Fibroblast of skin of right quadriceps (primary cell): ENCODE data around the gene CYP3A4.
"Not testable (repeated sequence)": the region's sequence is repeated elsewhere in the genome, so short reads cannot be mapped to it uniquely, and the experiment has no call there.

Experiments
- DNase-seq: peaks from one replicate; pipeline ENCODE4 v3.0.0-alpha.2; 2013

The CYP3A4 gene

DNA sequence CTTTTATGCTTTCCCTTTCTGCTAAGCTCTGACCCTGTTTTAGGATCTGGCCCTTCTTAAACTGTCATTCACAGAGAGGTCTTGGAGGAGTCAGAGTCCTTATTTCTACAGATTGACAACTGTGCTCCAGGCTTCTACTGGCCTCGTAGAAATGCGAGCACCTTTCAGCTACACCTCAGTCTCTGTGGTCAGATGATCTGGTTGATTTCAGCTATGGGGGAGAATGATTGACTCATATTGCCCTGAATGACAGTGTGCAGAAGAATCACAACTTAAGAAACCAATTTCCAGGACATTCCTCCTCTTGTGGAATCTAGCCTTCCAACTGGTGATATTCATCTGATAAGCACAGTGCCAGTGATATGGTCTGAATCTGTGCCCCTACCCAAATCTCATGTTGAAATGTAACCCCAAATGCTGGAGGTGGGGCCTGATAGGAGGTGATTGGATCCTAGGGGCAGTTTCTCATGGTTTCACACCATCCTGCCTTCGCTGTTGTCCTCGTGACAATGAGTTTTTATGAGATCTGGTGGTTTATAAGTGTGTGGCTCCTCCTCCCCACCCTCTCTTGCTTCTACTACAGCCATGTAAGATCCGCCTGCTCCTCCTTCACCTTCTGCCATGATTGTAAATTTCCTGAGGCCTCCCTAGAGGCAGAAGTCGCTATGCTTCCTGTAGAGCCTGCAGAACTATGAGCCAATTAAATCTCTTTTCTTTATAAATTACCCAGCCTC lies 35.0 kb downstream of the CYP3A4 start:
- no peak for DNase-seq

- DNase-seq, result not testable (repeated sequence)
Measured at GRCh38 chr7:99746915-99747314, 37.1 kb downstream of the CYP3A4 start.

DNA sequence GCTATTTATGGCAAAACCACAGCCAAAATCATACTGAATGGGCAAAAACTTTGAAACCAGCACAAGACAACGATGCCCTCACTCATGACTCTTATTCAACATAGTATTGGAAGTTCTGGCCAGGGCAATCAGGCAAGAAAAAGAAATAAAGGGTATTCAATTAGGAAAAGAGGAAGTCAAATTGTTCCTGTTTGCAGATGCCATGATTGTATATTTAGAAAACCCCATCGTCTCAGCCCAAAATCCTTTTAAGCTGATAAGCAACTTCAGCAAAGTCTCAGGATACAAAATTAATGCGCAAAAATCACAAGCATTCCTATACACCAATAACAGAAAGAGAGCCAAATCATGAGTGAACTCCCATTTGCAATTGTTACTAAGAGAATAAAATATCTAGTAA lies 38.6 kb downstream of the CYP3A4 start:
- DNase-seq, result not testable (repeated sequence)

DNA sequence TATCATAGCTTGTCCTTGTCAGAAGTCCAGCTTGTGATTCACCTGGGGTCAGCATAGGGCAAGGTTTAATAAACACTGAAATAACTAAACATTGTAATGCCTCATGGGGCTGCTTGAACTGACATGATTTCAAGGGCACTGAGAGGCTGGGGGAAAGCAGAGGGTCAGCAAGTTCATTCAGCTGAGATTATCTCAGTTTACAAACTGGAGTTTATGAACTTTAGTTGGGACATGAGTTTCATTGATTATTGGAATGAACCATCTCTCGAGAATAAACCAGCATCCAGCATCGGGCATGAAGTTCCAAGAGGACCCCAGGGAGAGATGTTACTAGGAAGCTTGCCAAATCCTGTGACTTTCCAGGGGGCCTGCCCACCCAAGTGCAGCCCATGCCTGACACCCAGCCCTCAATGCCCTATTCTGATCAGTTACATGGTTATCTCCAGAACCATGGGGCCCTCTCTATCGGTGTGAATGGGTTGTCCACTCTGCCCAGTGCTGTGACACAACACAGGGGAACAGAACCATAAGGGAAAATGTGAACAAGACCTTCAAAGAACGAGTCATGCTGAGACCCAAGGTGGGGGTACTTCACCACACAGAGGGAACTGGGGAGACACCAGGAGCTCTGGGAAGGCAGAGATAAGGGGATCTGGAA lies 41.1 kb downstream of the CYP3A4 start:
- DNase-seq, result no peak

DNA sequence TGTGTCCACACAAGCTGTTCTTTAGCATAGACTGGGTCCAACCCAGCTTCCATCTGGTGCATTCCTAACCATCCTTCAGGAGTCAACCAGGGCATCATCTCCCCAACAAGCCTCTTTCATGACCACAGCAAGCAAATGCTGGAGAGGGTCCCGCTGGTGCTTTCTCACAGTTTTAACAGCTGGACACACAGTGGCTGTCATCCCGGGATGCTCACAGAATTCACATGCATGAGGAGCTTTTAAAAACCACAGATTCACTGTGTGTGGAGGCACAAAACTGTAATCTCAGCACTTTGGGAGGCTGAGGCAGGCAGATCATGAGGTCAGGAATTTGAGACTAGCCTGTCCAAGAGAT lies 42.6 kb downstream of the CYP3A4 start:
- DNase-seq, result no peak

- peak; percentile 37 for DNase-seq
Measured at GRCh38 chr7:99740573-99741440, 43.2 kb downstream of the CYP3A4 start.

- DNase-seq, result no peak
Measured at GRCh38 chr7:99739699-99740572, 44.0 kb downstream of the CYP3A4 start.

DNA sequence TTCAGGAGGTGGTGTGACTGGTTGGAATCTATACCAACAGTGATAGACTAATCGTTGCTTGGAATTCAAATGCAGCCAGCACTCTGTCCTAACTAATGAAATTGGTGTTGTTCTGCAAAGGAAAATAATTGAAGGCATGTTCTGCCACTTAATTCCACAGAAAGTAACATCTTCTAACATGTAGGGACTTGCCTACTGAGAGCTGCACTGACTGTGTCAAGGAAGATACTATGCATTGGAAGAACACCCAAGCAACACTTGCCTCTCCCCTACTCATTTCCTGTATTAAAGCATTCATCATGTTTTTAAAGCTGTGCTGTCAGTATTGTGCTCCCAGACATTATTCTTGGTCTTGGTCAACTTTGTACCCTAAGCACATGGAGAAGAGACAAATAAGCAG lies 46.3 kb downstream of the CYP3A4 start:
- peak; percentile 3 for DNase-seq

DNA sequence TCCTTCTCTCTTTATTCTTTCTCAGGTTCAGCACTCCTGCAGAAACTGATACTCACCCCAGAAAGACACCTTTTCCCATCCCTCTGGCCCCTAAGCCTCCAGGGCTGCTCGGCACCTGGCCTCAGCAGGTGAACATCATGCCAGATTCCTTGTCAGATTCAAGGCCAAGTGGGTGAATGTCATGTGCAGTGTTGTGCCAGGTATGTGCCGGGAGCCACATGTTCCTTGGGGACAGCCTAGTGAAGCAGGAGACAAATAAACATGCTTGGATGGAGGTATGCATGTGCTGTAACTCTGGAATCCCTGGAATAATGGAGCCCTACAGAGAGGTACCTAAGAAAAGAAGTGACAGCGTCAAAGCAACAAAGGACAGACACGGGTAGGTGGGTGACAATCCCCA lies 47.3 kb downstream of the CYP3A4 start:
- not testable (repeated sequence) for DNase-seq

- DNase-seq, result no peak
Measured at GRCh38 chr7:99734987-99735386, 49.0 kb downstream of the CYP3A4 start, which contains the start of gene CYP3A7. TSS of gene CYP3A7 (minus strand) at chr7:99735196. CDS start at chr7:99735093, 103 bp downstream.

- DNase-seq, result no peak
Measured at GRCh38 chr7:99733448-99733847, 50.5 kb downstream of the CYP3A4 start.

DNA sequence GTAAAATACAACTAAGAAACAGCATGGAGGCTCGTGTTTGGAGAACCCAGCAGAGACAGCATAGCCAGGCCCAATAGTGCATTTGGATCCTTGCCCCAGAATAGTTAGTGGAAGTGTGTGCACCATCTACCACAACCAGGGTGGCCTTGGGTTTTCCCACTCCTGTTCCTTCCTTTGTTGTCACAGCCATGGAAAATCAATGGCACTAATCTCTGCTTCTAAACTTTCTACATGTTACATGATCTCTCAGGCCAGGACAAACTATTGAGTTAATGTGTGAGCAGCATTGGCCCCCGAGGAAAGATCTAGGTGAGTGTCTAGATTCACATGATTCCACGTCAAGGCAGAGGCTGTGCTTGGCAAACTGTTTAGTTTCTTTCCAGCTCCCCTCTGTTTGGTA lies 51.0 kb downstream of the CYP3A4 start:
- no peak for DNase-seq

GRCh38 chr7:99731638-99732374 lies 52.2 kb downstream of the CYP3A4 start:
- DNase-seq, result no peak

DNA sequence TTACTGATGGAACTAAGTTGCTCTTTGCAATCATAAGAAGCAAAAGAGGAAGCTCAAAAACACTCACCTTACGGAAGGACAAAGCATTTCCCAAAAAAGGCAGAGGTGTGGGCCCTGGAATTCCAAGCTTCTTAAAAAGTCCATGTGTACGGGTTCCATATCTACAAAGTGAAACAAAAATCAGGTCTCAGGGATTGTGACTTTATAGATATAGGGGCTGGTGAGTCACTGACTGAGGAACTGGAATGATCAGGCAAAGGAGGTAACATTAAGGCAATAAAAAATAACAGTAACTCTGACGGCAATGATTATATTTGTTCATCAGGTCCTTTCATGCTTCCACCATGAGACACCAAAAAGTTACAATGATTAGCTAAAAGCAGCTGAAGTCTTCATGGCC lies 53.0 kb downstream of the CYP3A4 start:
- DNase-seq, result no peak

DNA sequence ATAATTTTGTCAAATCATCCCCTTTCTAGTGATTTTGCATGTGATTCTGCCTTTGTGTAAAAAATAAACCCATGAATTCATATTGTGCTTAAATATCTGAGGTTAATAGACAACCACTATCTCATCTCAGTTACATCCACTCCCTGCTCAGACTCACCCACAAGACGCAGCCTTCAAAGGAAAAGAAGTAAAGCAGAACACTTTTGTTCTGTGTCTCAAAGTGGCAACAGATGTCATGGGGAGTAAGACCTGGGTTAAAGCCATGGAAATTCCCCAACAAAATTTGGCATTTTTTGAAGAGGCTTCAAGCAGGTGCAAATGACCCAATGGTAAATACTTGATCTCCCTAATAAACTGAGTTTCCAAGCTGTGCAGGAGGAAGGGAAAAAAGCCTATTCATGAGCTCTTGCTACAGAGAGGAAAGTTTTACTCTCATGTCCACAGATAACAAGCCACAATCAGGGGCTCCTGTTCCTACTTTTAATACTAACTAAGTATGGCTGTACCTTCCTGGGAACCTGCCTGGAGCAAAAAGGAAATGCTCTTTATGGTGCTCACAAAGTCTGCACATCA lies 53.7 kb downstream of the CYP3A4 start:
- DNase-seq, result no peak

GRCh38 chr7:99729486-99730237 lies 54.3 kb downstream of the CYP3A4 start:
- DNase-seq, result no peak

- DNase-seq, result no peak
Measured at GRCh38 chr7:99728615-99729014, 55.4 kb downstream of the CYP3A4 start.

DNA sequence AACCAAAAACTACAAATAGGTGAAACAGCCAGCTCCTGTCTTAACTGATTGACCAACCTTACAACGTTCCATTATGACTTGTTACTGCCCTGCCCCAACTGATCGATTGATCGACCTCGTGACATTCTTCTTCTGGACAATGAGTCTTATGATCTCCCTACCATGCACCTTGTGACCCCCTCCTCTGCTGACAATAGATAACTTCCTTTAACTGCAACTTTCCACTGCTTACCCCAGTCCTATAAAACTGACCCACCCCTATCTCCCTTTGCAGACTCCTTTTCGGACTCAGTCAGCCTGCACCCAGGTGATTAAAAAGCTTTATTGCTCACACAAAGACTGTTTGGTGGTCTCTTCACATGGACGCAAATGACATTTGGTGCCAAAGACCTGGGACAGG lies 60.8 kb downstream of the CYP3A4 start:
- not testable (repeated sequence) for DNase-seq

DNA sequence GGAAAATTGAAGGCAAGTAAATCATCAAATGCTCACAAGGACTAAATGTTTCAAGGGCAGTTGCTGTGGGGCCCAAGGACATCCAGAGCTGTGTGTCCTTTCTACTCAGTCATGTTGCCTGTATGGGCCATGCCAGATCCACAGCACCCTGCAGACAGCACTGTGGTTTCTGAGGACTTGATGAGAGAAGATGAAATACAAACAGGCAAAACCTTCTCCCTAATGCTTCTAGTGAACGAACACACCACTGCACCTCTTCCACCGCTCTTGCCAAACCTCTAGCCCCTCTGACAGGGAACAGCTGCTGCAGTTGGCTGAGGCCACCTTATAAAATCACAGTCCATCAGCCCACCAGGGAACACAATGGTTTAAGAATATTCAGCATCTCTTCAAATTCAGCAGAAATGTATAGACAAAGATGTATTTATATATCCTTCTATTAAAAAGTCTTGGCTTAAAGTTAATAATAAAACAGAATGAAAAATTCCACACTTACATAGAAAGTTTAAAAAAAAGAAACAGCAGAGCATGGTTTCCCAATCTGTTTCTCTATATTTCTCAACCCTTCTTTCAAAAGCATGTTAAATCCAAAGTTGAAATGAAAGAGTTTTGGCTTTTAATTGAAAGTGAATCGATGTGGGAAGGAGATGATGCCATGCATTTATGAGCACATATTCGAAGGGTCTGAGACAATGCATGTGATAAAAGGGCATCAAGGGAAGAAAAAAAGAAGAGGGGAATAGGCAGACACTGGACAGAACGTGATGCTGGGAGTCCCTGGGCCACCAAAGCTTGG lies 63.0 kb downstream of the CYP3A4 start:
- DNase-seq, result no peak
